HAP-1 (cell line): ENCODE results near the gene LGR6.

Experiments
- DNase-seq, 2 experiments: peaks; one replicate each; pipeline ENCODE4 v3.0.0-alpha.2; 2016 to 2020; ENCODE audit warnings: low spot score in 2 of 2
- H3K27me3 ChIP-seq: fragments of 250-450 bp; sonication (Bioruptor Pico); 2 replicates; pipeline ENCODE4 v1.5.1; 2020; ENCODE audit warnings: low read depth, mild to moderate bottlenecking, moderate library complexity
- H3K36me3 ChIP-seq: fragments of 250-450 bp; sonication (Bioruptor Pico); replicated peaks from 2 replicates; pipeline ENCODE4 v1.5.1; 2020; ENCODE audit warnings: mild to moderate bottlenecking
- H3K4me1 ChIP-seq: fragments of 250-450 bp; sonication (Bioruptor Pico); 2 replicates; pipeline ENCODE4 v1.5.1; 2020; ENCODE audit warnings: mild to moderate bottlenecking
- H3K4me3 ChIP-seq: fragments of 250-450 bp; sonication (Bioruptor Pico); 2 replicates; pipeline ENCODE4 v1.5.1; 2020; ENCODE audit warnings: mild to moderate bottlenecking, moderate library complexity
- H3K9me3 ChIP-seq: fragments of 250-450 bp; sonication (Bioruptor Pico); 2 replicates; pipeline ENCODE4 v1.5.1; 2020; ENCODE audit warnings: mild to moderate bottlenecking, moderate library complexity
- in situ Hi-C: fragments of 300-500 bp; cut with MboI; formaldehyde crosslinking; loops from 3 replicates; pipeline ENCODE4 v1.14.3; 2020; ENCODE audit warnings: low sequenced_read_pairs, inconsistent platforms, mixed read lengths

Gene LGR6

DNA sequence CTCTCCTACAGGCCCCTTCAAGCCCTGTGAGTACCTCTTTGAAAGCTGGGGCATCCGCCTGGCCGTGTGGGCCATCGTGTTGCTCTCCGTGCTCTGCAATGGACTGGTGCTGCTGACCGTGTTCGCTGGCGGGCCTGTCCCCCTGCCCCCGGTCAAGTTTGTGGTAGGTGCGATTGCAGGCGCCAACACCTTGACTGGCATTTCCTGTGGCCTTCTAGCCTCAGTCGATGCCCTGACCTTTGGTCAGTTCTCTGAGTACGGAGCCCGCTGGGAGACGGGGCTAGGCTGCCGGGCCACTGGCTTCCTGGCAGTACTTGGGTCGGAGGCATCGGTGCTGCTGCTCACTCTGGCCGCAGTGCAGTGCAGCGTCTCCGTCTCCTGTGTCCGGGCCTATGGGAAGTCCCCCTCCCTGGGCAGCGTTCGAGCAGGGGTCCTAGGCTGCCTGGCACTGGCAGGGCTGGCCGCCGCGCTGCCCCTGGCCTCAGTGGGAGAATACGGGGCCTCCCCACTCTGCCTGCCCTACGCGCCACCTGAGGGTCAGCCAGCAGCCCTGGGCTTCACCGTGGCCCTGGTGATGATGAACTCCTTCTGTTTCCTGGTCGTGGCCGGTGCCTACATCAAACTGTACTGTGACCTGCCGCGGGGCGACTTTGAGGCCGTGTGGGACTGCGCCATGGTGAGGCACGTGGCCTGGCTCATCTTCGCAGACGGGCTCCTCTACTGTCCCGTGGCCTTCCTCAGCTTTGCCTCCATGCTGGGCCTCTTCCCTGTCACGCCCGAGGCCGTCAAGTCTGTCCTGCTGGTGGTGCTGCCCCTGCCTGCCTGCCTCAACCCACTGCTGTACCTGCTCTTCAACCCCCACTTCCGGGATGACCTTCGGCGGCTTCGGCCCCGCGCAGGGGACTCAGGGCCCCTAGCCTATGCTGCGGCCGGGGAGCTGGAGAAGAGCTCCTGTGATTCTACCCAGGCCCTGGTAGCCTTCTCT, 124.6 kb downstream of the LGR6 start:
- H3K4me3 ChIP-seq: no peak overlapping the region
- in situ Hi-C loops: loop anchor here (5.0 kb wide), 1 partner anchor 131 kb away; no protein-coding TSS in a partner anchor
- no peak for DNase-seq
- no peaks in the 10 kb centered on the region; the same call in 1 of the 2 replicates for H3K4me1 ChIP-seq
- H3K36me3 ChIP-seq: no peaks in the 10 kb centered on the region
- no peaks in the 10 kb centered on the region for H3K27me3 ChIP-seq
- H3K9me3 ChIP-seq: no peaks in the 10 kb centered on the region

DNA sequence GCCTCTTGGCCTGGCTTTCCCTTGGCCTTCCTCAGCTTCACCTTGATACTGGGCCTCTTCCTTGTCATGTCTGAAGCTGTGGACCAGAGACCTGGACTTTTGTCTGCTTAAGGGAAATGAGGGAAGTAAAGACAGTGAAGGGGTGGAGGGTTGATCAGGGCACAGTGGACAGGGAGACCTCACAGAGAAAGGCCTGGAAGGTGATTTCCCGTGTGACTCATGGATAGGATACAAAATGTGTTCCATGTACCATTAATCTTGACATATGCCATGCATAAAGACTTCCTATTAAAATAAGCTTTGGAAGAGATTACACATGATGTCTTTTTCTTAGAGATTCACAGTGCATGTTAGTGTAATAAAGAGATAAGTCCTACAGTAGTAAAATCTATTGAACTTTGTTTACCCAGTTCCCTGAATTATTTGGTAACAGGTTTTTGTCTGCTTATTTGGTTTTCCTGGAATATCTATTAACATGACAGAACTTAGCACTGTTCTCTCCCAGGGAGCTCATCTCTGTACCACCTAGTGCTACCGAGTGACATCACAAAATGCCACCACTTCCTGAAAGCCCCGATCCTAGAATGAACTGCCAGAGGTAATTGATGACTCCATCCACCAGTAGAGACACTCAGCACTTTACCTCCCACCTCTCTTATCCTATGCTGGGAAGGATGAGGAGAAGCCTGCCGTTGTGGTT, 125.9 kb downstream of the LGR6 start:
- in situ Hi-C loops: loop anchor here (5.0 kb wide), 1 partner anchor 132 kb away; no protein-coding TSS in a partner anchor
- no peak for DNase-seq

GRCh38 chr1:202320081-202320405, 126.4 kb downstream of the LGR6 start:
- Histone ChIP-seq H3K27me3 (no peaks in the 10 kb centered on the region), H3K36me3 (no peaks in the 10 kb centered on the region), H3K4me3 (no peak overlapping the region), H3K9me3 (no peaks in the 10 kb centered on the region), H3K4me1 (peaks cover 10% of the 10 kb centered on the region)
- no peak for DNase-seq
- in situ Hi-C loops: no loop called here

More for the DNA sequence above, 125.9 kb downstream of the LGR6 start:
- Histone ChIP-seq H3K27me3 (no peaks in the 10 kb centered on the region), H3K4me1 (peaks cover 10% of the 10 kb centered on the region), H3K9me3 (no peaks in the 10 kb centered on the region), H3K4me3 (no peak overlapping the region), H3K36me3 (no peaks in the 10 kb centered on the region)

GRCh38 chr1:202323731-202324130, 130.1 kb downstream of the LGR6 start:
- Histone ChIP-seq H3K4me1 (peaks cover 10% of the 10 kb centered on the region), H3K36me3 (no peaks in the 10 kb centered on the region), H3K4me3 (no peak overlapping the region), H3K27me3 (no peaks in the 10 kb centered on the region), H3K9me3 (no peaks in the 10 kb centered on the region)
- DNase-seq: peak; percentile 27 to 41
- in situ Hi-C loops: no loop called here

GRCh38 chr1:202324646-202325045, 131.0 kb downstream of the LGR6 start:
- H3K9me3 ChIP-seq: no peaks in the 10 kb centered on the region
- H3K27me3 ChIP-seq: no peaks in the 10 kb centered on the region
- in situ Hi-C loops: no loop called here
- DNase-seq: no peak
- peaks cover 10% of the 10 kb centered on the region for H3K4me1 ChIP-seq
- peaks cover 5% of the 10 kb centered on the region for H3K36me3 ChIP-seq
- no peak overlapping the region for H3K4me3 ChIP-seq

DNA sequence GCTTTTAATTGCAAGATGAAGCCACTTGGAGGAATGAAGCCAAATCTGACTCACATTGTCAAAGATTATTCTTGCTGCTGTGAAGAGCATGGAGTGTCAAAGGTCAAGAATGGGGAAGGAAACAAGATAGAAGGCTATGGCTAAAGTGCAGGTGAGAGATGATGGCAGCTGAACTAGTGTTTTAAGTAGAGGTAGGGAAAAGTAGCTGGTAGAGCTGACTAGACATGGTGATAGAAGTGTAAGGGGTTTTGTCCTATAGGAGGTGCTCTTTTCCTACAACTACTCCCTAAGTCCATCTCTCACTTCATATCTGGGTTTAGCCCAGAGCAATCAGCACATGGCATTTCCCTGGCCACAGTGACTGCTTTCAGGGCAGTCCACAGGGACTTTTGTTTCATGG, 136.3 kb downstream of the LGR6 start:
- Histone ChIP-seq H3K36me3 (peaks cover 55% of the 10 kb centered on the region), H3K9me3 (no peaks in the 10 kb centered on the region), H3K4me3 (no peak overlapping the region), H3K4me1 (no peaks in the 10 kb centered on the region), H3K27me3 (no peaks in the 10 kb centered on the region)
- DNase-seq: no peak
- in situ Hi-C loops: no loop called here

DNA sequence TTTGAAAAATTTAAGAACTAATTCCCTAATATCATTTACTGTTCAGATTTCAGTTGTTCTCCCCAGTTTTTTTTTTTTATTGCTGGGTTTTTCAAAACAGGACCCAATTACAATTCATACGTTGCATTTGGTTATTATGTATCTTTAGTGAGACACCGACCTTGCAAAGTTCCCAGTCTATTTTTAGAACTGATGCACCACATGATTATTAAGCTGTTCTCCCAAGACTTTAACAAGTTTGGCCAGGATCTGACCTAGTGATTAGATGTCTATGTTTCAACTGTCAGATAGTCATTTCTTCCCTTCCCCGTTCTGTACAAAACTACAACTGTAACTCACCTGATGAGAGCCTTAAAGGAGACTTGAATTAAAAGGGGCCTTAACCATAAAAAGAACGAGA, 140.3 kb downstream of the LGR6 start:
- H3K36me3 ChIP-seq: peaks cover 70% of the 10 kb centered on the region
- DNase-seq: no peak
- in situ Hi-C loops: no loop called here
- H3K4me3 ChIP-seq: no peak overlapping the region
- H3K9me3 ChIP-seq: no peaks in the 10 kb centered on the region
- H3K4me1 ChIP-seq: peaks cover 12% of the 10 kb centered on the region
- H3K27me3 ChIP-seq: no peaks in the 10 kb centered on the region

DNA sequence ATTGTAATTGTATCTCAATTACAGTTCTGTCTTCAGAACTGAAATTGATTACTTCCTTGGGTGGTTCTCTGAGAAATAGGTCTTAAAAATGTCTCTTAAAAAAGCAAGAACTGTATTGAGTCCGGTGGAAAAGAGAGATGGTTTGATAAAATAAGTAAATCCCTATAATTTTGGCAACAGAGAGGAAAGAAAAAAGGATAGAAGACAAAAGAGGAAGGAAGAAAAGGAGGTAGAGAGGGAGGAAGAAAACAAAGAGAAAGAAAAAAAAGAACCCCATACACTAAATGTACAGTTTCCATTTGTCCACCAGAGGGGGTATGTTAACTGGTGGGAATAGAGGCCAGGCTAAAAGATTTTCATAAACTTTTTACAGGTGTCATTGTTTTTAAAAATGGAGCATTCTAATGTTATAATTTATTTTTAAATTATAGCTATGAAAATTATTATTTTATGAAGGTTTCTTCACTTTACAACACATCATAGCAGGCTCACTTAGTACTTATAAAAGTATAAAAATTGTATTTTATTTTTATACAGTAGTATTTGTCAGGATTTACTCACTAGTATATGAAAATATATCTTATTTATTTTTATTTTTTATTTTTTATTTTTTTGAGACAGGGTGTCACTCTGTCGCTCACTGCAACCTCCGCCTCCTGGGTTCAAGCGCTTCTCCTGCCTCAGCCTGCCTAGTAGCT, 150.2 kb downstream of the LGR6 start:
- peak in 1 of 2 experiments; percentile 64 for DNase-seq
- Histone ChIP-seq H3K9me3 (no peaks in the 10 kb centered on the region), H3K4me1 (peaks cover 5% of the 10 kb centered on the region), H3K36me3 (peaks cover 2% of the 10 kb centered on the region; the same call in 1 of the 2 replicates), H3K27me3 (no peaks in the 10 kb centered on the region), H3K4me3 (no peak overlapping the region)
- in situ Hi-C loops: no loop called here

- peak overlapping the region; percentile 90 for H3K4me3 ChIP-seq
- peaks cover 3% of the 10 kb centered on the region; the same call in 1 of the 2 replicates for H3K36me3 ChIP-seq
- in situ Hi-C loops: no loop called here
- H3K27me3 ChIP-seq: no peaks in the 10 kb centered on the region
- no peak for DNase-seq
- no peaks in the 10 kb centered on the region for H3K9me3 ChIP-seq
- H3K4me1 ChIP-seq: peaks cover 6% of the 10 kb centered on the region
These were observed 154.5 kb downstream of the LGR6 start for GRCh38 chr1:202348005-202348508.

DNA sequence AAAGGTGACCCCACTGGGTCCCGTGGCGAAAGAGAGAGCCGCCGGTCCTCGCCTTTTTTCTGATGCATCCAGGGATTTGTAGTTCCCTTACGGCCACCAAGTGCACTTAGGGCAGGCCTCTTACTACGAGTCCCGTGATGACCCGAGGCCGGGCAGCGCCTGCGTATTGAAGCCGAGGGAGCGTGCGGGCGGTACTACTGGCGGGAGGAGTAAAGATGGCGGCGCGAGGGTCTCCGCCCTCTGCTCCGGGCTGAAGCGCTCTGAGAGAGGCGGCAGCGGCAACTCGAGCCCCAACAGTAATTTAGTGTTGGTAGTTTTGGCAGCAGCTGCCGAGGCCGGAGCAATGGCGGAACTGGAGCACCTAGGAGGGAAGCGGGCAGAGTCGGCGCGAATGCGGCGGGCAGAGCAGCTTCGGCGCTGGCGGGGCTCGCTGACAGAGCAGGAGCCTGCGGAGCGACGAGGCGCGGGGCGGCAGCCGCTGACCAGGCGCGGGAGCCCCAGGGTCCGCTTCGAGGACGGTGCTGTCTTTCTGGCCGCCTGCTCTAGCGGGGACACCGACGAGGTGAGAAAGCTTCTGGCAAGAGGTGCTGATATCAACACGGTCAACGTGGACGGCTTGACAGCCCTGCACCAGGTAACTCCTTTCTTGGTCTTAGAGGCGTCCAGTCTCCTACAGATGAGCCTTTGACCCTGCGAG, 155.1 kb downstream of the LGR6 start, which contains the start of gene PPP1R12B:
TSS of gene PPP1R12B (plus strand) at position 191 of the 697 bp plus-strand sequence. CDS start at position 344, 153 bp downstream.
- in situ Hi-C loops: no loop called here
- H3K27me3 ChIP-seq: no peaks in the 10 kb centered on the region
- peak within 1 kb of the TSS; percentile 90 for H3K4me3 ChIP-seq

GRCh38 chr1:202349206-202349928, 155.8 kb downstream of the LGR6 start:
- Histone ChIP-seq H3K9me3 (no peaks in the 10 kb centered on the region), H3K4me3 (peak overlapping the region; percentile 90), H3K4me1 (peaks cover 8% of the 10 kb centered on the region), H3K27me3 (no peaks in the 10 kb centered on the region), H3K36me3 (peaks cover 3% of the 10 kb centered on the region; the same call in 1 of the 2 replicates)
- in situ Hi-C loops: no loop called here
- no peak for DNase-seq

More for the DNA sequence above, 155.1 kb downstream of the LGR6 start, which contains the start of gene PPP1R12B:
- peak; percentile 97 for DNase-seq
- Histone ChIP-seq H3K4me1 (peaks cover 8% of the 10 kb centered on the region), H3K9me3 (no peaks in the 10 kb centered on the region), H3K36me3 (peaks cover 3% of the 10 kb centered on the region; the same call in 1 of the 2 replicates)

GRCh38 chr1:202351725-202352124, 158.1 kb downstream of the LGR6 start:
- H3K36me3 ChIP-seq: peaks cover 3% of the 10 kb centered on the region; the same call in 1 of the 2 replicates
- DNase-seq: no peak
- peaks cover 8% of the 10 kb centered on the region for H3K4me1 ChIP-seq
- H3K4me3 ChIP-seq: no peak overlapping the region
- no peaks in the 10 kb centered on the region for H3K27me3 ChIP-seq
- no peaks in the 10 kb centered on the region for H3K9me3 ChIP-seq
- in situ Hi-C loops: no loop called here
